Astrocyte (in vitro differentiated cells and primary cell): ENCODE results near the gene TEX19. TPM values are rescaled to one million over a fixed set of nuclear protein-coding genes. Genes with fewer than 3 reads are reported as not detected.

Experiments
- DNase-seq: peaks from one replicate; pipeline ENCODE4 v3.0.0-alpha.2; 2010; ENCODE audit warnings: low read depth
- FAIRE-seq: peaks from 2 replicates; lab custom pipeline; 2011; peaks lifted over from hg19 to GRCh38; lab: Jason Lieb, UNC
- H2AFZ ChIP-seq: 2 replicates; pipeline ENCODE4 v1.6.0; 2012; ENCODE audit warnings: low read depth, low read length, inconsistent platforms
- H3K27ac ChIP-seq: 2 replicates; pipeline ENCODE4 v1.5.1; 2011; ENCODE audit warnings: low read depth, low read length, inconsistent platforms
- H3K27me3 ChIP-seq: 2 replicates; pipeline ENCODE4 v1.6.0; 2011; ENCODE audit warnings: low read length, inconsistent platforms; ENCODE audit not compliant: insufficient read depth
- H3K36me3 ChIP-seq: 2 replicates; pipeline ENCODE4 v1.5.1; 2011; ENCODE audit warnings: low read length, inconsistent platforms; ENCODE audit not compliant: insufficient read depth
- H3K4me1 ChIP-seq: 2 replicates; pipeline ENCODE4 v1.5.1; 2011; ENCODE audit warnings: low read length, inconsistent platforms; ENCODE audit not compliant: insufficient read depth
- H3K4me2 ChIP-seq: 2 replicates; pipeline ENCODE4 v1.6.0; 2012; ENCODE audit warnings: low read length, inconsistent platforms
- H3K4me3 ChIP-seq: 2 replicates; pipeline ENCODE4 v1.5.1; 2011; ENCODE audit warnings: low read depth, mild to moderate bottlenecking, low read length, inconsistent platforms; ENCODE audit not compliant: insufficient read depth
- H3K79me2 ChIP-seq: 2 replicates; pipeline ENCODE4 v1.6.0; 2012; ENCODE audit warnings: mild to moderate bottlenecking, low read length, inconsistent platforms; ENCODE audit not compliant: insufficient read depth
- H3K9ac ChIP-seq: 2 replicates; pipeline ENCODE4 v1.6.0; 2012; ENCODE audit warnings: mild to moderate bottlenecking, low read length, inconsistent platforms
- H3K9me3 ChIP-seq: 2 replicates; pipeline ENCODE4 v1.5.1; 2012; ENCODE audit warnings: low read depth, mild to moderate bottlenecking, low read length, inconsistent platforms; ENCODE audit not compliant: insufficient read depth
- H4K20me1 ChIP-seq: 2 replicates; pipeline ENCODE4 v1.6.0; 2012; ENCODE audit warnings: low read length, inconsistent platforms; ENCODE audit not compliant: insufficient read depth
- H3K27ac Mint-ChIP-seq: one replicate; pipeline ENCODE4 v1.8.0; 2021; ENCODE audit warnings: mild to moderate bottlenecking, mixed read lengths; ENCODE audit not compliant: unreplicated experiment
- H3K27me3 Mint-ChIP-seq: one replicate; pipeline ENCODE4 v1.8.0; 2021; ENCODE audit warnings: low read depth, mixed read lengths; ENCODE audit not compliant: unreplicated experiment
- H3K36me3 Mint-ChIP-seq: one replicate; pipeline ENCODE4 v1.8.0; 2021; ENCODE audit warnings: low read depth, mixed read lengths; ENCODE audit not compliant: unreplicated experiment
- H3K4me1 Mint-ChIP-seq: one replicate; pipeline ENCODE4 v1.8.0; 2021; ENCODE audit warnings: low read depth, mixed read lengths; ENCODE audit not compliant: unreplicated experiment
- H3K4me3 Mint-ChIP-seq: one replicate; pipeline ENCODE4 v1.8.0; 2021; ENCODE audit warnings: mild to moderate bottlenecking, moderate library complexity, mixed read lengths; ENCODE audit not compliant: unreplicated experiment
- H3K9me3 Mint-ChIP-seq: one replicate; pipeline ENCODE4 v1.8.0; 2021; ENCODE audit warnings: mild to moderate bottlenecking, mixed read lengths; ENCODE audit not compliant: unreplicated experiment
- EZH2 ChIP-seq: IDR thresholded peaks from 2 replicates; pipeline ENCODE4 v1.6.1; 2012; ENCODE audit warnings: mild to moderate bottlenecking, low read length, inconsistent platforms; ENCODE audit not compliant: insufficient read depth
- total RNA-seq: library from RNA; stranded (reverse); gene quantifications from 2 replicates; pipeline ENCODE4 v1.2.1, GENCODE V29; 2021
- TF ChIP-seq, protein P1 (sequence below): IDR thresholded peaks from 2 replicates; pipeline ENCODE4 v1.5.1; 2011; ENCODE audit warnings: low read depth, mild to moderate bottlenecking, inconsistent platforms, low read length, moderate library complexity; ENCODE audit not compliant: insufficient read depth

The TEX19 gene
- total RNA-seq, 1 donor from 2014 or later, result not detected

DNA sequence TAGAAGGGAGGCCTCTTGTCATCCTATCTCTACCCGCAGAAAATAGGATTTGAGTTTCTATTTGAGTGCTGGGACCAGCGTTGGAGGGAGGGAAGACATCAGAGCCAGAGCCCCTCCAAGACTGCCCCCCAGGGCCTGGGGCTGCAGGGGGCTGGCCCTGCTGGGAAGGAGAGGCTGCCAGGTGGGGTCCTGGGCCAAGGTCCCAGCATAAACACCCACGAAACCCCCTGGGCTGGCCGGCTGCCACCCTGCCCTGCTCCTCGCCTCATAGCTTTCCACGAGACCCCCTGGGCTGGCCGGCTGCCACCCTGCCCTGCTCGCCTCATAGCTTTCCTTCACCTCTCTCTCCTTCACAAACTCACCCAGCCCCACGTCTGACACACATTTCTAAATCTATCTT is 10.6 kb upstream of the TEX19 start:
- no peak for TF ChIP-seq EZH2
- TF ChIP-seq, protein P1, sequence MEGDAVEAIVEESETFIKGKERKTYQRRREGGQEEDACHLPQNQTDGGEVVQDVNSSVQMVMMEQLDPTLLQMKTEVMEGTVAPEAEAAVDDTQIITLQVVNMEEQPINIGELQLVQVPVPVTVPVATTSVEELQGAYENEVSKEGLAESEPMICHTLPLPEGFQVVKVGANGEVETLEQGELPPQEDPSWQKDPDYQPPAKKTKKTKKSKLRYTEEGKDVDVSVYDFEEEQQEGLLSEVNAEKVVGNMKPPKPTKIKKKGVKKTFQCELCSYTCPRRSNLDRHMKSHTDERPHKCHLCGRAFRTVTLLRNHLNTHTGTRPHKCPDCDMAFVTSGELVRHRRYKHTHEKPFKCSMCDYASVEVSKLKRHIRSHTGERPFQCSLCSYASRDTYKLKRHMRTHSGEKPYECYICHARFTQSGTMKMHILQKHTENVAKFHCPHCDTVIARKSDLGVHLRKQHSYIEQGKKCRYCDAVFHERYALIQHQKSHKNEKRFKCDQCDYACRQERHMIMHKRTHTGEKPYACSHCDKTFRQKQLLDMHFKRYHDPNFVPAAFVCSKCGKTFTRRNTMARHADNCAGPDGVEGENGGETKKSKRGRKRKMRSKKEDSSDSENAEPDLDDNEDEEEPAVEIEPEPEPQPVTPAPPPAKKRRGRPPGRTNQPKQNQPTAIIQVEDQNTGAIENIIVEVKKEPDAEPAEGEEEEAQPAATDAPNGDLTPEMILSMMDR, result no peak
- no peaks in the 10 kb centered on the region for H3K9me3 ChIP-seq
- H3K4me3 ChIP-seq, result no peak overlapping the region
- Mint-ChIP-seq H3K9me3 (no peaks in the 10 kb centered on the region), H3K27ac (no peak overlapping the region), H3K27me3 (peaks cover 27% of the 10 kb centered on the region), H3K4me1 (no peaks in the 10 kb centered on the region), H3K36me3 (peaks cover 1% of the 10 kb centered on the region), H3K4me3 (no peak overlapping the region)
- no peaks in the 10 kb centered on the region for H3K4me1 ChIP-seq
- no peak overlapping the region for H3K4me2 ChIP-seq
- H2AFZ ChIP-seq, result no peak overlapping the region
- H3K27ac ChIP-seq, result no peak overlapping the region
- H3K27me3 ChIP-seq, result peaks cover 9% of the 10 kb centered on the region
- no peak for FAIRE-seq
- H3K79me2 ChIP-seq, result no peaks in the 10 kb centered on the region
- no peaks in the 10 kb centered on the region for H3K36me3 ChIP-seq
- H4K20me1 ChIP-seq, result peaks cover 3% of the 10 kb centered on the region
- H3K9ac ChIP-seq, result no peak overlapping the region
- no peak for DNase-seq

DNA sequence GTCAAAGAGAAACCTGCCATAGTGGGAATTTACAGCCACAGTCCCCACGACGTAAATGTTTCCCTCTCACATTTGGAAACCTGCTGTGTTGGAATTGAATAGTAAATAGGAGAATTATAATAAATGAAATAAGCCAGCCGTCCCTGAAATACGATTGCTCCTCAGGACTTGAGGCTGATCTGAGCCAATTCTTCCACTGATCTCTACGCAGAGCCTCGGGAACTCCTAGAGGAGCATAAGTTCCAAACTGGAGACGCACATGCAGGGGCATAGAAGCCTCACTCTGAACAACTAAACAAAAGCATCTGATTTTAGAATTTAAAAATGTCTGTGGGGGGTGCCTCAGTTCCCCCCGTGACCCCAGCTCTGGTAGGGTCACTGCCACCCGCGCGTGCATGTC is 10.2 kb upstream of the TEX19 start:
- H3K9ac ChIP-seq, result no peak overlapping the region
- no peak overlapping the region for H3K4me3 Mint-ChIP-seq
- TF ChIP-seq EZH2, result no peak
- TF ChIP-seq, protein P1, result no peak
- no peaks in the 10 kb centered on the region for H3K36me3 ChIP-seq
- H3K79me2 ChIP-seq, result no peaks in the 10 kb centered on the region
- DNase-seq (no peak), FAIRE-seq (no peak)
- no peak overlapping the region for H3K27ac ChIP-seq
- no peaks in the 10 kb centered on the region for H3K4me1 ChIP-seq
- H4K20me1 ChIP-seq, result peaks cover 3% of the 10 kb centered on the region
- H2AFZ ChIP-seq, result no peak overlapping the region
- H3K27me3 ChIP-seq, result peaks cover 9% of the 10 kb centered on the region
- H3K4me2 ChIP-seq, result no peak overlapping the region
- no peaks in the 10 kb centered on the region for H3K9me3 ChIP-seq
- peaks cover 1% of the 10 kb centered on the region for H3K36me3 Mint-ChIP-seq
- H3K27ac Mint-ChIP-seq, result no peak overlapping the region
- no peak overlapping the region for H3K4me3 ChIP-seq
- no peaks in the 10 kb centered on the region for H3K4me1 Mint-ChIP-seq
- H3K27me3 Mint-ChIP-seq, result peaks cover 24% of the 10 kb centered on the region
- H3K9me3 Mint-ChIP-seq, result no peaks in the 10 kb centered on the region

DNA sequence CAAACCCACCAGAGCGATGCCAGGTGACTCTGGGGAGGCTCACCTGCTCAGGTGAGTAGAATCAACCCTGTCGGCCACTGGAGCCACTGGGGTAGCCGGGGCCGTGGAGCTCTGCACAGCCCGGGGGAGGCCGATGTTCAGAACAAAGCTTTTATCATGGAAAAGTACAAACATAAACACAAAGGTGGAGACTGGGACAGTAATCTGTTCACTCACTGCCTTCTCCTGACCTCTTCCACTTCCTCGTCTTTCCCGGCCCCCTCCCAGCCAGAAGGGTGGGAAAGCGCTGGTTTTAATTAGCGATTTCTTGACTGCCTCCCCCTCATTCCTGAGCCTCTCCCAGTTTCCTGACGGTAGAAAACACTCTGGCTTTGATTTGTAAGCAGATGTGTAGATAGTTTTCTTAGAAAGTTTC is 9.8 kb upstream of the TEX19 start:
- Histone ChIP-seq H3K79me2 (no peaks in the 10 kb centered on the region), H3K36me3 (no peaks in the 10 kb centered on the region), H3K9ac (no peak overlapping the region), H3K27me3 (peaks cover 9% of the 10 kb centered on the region), H2AFZ (no peak overlapping the region), H4K20me1 (peaks cover 3% of the 10 kb centered on the region), H3K27ac (no peak overlapping the region), H3K9me3 (no peaks in the 10 kb centered on the region), H3K4me2 (no peak overlapping the region), H3K4me3 (no peak overlapping the region), H3K4me1 (no peaks in the 10 kb centered on the region)
- H3K4me1 Mint-ChIP-seq, result no peaks in the 10 kb centered on the region
- no peak for TF ChIP-seq EZH2
- TF ChIP-seq, protein P1, result no peak
- no peak for DNase-seq
- H3K27ac Mint-ChIP-seq, result no peak overlapping the region
- H3K36me3 Mint-ChIP-seq, result peaks cover 1% of the 10 kb centered on the region
- FAIRE-seq, result no peak
- no peaks in the 10 kb centered on the region for H3K9me3 Mint-ChIP-seq
- peaks cover 24% of the 10 kb centered on the region for H3K27me3 Mint-ChIP-seq
- H3K4me3 Mint-ChIP-seq, result no peak overlapping the region
